Measurements from ENCODE around the gene UCP3.

- TF ChIP-seq POLR2A (IDR thresholded peaks at IDR 0.05), result no peak
- TF ChIP-seq CTCF (IDR thresholded peaks at IDR 0.05), result no peak
Measured at GRCh38 chr11:74025467-74026166, 16.7 kb upstream of the UCP3 start.
